Measurements from ENCODE around the gene SLC9A1.

DNA sequence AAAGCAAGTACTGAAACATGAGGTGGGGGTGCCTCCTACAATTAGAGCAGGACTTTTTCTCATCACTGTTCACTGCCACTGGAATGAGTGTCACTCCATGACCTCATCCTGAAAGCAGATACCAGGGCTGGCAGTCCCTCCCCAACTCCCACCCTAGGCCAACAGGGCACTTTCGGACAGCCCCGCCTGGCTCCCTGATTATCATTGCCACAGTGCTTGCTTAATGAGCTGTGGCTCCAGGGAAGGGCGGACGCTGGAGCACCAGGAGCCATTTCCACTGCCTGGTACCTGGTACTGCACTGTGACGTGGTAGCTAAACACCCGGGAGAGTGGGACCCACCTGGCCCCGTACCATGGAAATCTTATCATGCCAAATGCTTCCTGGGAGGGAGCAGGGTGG, 22.3 kb downstream of the SLC9A1 start:
- TF ChIP-seq CTCF (IDR thresholded peaks at IDR 0.05) (no peak), POLR2AphosphoS5 (IDR thresholded peaks at IDR 0.05) (no peak)

Measured in breast epithelium (tissue), 3 donors.